GM21825 (cell line): ENCODE data around the gene FOXO3.
"Not testable (repeated sequence)": the region's sequence is repeated elsewhere in the genome, so short reads cannot be mapped to it uniquely, and the experiment has no call there.

ENCODE experiments used
- ATAC-seq: cut with Tn5 transposase; IDR thresholded peaks from one replicate; pipeline ENCODE4 v1.9.1; 2021; ENCODE audit warnings: mild to moderate bottlenecking, moderate library complexity; ENCODE audit not compliant: unreplicated experiment

Gene FOXO3

GRCh38 chr6:108555399-108556052, 5.2 kb upstream of the FOXO3 start:
- no peak for ATAC-seq

- ATAC-seq = no peak
Observed at GRCh38 chr6:108556250-108556649, 4.5 kb upstream of the FOXO3 start.

DNA sequence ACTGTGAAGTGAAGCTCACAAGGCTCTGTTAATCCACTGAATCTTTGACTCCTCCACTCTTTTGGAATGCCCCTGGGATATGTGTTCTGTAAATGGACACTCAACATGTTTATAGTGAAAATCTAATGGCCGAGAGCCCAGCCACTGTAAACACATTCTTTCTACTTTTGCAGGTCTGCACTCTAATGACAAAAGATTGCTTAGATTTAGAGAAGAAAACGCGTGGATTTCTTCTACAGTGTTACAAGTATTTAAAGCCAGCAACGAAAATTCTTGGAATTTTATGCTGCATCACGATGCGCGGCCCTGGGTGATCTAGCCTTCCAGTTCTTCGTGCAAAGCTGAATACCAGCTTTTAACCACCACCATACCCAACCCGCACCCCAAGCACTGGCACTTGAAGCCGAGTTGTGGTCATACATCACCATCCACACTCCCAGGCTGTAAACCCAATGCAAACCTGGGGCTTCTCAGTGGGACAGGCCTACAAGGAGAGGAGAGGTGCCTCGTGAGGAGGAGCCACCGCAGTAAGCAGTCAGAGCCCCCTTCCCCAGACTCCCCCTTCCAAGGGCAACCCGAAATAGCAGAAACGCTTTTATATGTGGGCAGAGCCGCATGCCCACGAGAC, 3.7 kb upstream of the FOXO3 start:
- ATAC-seq = no peak

DNA sequence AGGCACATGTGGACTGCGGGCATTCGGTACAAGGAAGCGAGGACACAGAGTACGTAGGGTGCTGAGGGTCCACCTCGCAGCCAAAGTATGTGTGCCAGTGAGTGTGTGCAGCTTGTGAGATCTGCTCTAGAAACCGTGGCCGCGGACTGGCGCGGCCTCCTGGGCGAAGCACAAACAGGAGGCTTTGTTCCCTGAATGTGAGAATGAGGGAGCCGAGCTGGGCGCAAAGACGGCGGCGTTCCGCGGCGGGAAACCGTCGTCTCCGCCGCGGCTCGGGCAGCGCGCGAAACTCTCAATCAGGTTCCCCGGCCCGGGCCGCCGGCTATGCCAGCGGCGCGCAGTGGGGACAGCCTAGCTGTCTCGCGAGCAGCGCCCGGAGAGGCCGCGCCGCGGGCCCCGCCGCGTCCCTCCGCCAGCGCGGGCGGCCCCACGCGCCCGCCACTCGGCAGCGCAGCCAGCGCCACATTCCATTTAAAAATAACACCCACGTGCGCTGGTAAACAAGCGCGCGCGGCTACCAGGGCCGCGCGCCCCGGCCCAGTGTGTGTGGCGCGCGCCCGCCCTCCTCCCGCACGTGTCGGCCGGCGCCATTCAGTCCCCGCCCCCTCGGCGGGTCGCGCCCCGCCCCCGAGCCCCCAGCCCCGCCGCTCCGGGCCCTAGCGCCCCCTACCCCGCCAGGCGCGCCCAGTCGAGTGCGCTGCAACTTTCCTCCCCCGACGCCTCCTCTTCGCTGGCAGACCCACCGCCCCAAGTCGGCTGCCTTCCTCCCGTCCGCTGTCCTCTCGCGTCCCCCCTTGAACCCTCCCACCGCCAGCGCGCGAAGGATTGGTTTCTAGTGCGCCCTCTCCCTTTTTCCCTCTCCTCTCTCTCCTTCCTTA, 3.0 kb upstream of the FOXO3 start:
- ATAC-seq = no peak

- peak; percentile 57 for ATAC-seq
Observed at GRCh38 chr6:108558372-108559096, 2.2 kb upstream of the FOXO3 start.

GRCh38 chr6:108559097-108559883, 1.4 kb upstream of the FOXO3 start:
- peak; percentile 41 for ATAC-seq

DNA sequence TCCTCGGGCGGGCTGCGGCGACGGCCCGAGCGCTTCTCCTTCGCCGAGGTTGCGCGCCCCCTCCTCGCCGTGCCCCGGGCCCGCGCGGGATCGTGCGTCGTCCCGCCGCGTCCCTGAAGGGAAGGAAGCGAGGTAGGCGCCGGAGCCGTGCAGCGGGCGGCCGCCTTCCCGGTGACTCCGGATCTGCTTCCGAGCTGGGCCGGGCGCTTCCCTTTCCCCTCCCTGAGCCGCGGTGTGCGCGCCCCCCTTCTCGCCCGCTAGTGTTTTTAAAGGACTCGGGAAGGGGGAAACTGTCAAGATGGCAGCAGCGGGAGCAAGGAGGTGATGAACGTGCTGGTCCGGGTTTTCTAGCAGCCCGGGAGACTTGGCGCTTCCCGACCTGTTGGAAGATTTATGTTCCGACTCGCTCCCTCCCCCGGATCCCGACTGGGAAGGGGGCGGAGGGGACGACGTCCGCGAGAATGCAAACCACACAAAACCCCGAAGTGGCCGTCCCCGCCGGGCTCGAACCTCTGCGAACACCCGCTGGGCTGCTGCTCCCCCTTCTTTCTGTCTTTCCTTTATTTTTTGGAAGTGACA, 744 bp upstream of the FOXO3 start:
- ATAC-seq = peak; percentile 6

DNA sequence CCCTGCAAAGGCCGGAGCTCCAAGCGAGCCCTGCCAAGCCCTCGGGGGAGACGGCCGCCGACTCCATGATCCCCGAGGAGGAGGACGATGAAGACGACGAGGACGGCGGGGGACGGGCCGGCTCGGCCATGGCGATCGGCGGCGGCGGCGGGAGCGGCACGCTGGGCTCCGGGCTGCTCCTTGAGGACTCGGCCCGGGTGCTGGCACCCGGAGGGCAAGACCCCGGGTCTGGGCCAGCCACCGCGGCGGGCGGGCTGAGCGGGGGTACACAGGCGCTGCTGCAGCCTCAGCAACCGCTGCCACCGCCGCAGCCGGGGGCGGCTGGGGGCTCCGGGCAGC, 561 bp downstream of the FOXO3 start:
- not testable (repeated sequence) for ATAC-seq

DNA sequence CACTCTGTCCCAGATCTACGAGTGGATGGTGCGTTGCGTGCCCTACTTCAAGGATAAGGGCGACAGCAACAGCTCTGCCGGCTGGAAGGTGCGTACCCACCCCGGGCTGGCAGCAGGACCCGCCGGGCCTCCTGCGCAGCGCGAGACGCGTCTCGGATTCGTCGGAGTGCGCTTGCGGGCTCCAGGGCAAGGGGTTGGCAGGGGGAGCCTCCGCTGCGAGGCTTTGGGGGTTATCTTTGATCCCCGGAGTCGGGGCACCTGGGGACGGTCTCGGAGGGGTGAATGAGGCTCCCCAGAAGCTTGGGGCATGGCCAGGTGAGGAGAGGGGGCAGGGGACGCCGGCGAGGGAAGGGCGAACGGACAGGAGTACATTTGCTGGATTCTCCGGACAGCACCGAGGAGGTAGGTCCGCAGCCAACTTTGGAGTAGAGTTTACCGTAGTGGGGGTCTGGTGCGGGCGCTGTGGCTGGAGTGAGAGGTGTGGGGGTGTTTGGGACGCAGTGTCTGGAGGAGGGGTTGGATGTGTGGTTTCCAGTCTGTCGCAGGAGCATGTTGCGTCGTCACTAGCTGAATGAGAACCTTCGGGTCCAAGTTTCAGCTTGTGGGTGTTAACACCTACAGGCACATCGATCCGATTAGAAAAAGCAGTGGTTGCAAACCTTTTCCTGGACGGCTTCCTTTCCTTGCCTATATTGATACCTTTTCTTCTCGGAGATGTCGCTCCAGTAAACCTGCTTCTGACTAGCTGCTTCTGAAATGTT, 1.2 kb downstream of the FOXO3 start:
- no peak for ATAC-seq

GRCh38 chr6:108562503-108562993, 1.8 kb downstream of the FOXO3 start:
- ATAC-seq = no peak

GRCh38 chr6:108563292-108563691, 2.6 kb downstream of the FOXO3 start:
- ATAC-seq = no peak

DNA sequence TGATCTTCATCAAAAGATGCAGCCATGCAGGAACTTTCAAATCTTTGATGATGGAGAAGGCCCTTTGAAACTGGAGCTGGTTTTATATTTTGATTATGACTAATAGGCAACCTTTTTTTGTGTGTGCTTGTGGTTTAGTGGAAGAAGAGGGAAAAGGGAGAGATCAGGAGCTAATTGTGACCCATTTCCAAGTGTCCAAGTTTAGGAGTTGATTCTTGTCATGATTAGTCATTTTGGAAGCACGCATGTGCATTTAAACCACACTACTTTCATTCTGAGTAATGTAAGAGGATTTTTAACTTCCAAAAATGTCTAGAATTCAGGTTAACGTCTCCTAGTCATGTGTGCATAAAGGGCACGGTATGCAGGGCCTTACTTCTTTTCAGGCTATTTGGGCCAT, 3.5 kb downstream of the FOXO3 start:
- ATAC-seq = no peak

DNA sequence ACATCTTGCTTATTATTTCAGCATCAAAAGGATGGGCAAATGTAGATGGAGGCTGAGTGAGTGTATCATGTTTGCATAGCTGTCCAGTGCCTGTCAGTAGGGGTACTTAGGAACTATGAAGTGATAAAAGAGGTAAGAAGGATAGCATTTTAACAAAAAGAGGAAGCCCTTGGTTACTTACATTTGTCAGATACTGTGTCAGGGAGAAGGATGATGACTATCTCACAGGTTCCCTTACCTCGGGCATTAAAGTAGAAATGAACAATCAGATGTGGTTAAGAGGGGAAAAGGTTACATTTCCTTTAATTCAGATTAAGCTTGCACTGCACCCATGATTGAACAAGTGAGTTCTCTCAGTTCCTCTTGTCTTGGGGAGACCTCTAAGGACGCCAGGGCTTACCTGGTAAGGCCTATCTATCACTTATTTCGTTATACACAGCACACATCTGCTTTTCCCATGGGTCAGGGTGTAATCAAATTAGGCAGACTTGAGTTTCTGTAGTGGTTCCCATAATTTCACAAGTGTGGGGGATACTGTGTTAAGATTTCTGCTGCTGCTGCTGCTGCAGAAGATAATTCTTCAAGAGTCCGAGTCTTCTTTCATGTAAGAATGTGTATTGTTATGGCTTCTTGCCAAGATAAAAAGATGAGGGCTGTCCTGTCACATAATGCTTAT, 4.5 kb downstream of the FOXO3 start:
- peak; percentile 65 for ATAC-seq

DNA sequence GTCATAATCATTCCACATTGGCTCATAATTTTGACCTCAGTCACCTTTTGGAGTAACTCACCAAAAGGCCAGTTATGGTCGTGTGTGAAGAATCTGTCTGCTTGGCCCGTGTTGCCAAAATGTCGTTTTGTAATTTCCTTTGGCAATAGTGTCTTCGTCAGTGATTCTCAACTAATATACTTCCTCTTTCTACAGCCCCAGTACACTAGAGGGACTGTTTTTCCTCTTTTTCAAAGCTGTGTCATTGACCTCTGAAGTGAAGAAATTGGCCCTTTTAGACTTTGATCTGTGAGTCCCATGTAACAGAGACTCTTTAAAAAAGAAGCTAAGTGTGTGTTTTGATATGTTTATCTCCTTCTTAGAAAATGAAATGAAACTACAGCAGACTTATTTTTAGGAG, 5.2 kb downstream of the FOXO3 start:
- ATAC-seq = no peak

DNA sequence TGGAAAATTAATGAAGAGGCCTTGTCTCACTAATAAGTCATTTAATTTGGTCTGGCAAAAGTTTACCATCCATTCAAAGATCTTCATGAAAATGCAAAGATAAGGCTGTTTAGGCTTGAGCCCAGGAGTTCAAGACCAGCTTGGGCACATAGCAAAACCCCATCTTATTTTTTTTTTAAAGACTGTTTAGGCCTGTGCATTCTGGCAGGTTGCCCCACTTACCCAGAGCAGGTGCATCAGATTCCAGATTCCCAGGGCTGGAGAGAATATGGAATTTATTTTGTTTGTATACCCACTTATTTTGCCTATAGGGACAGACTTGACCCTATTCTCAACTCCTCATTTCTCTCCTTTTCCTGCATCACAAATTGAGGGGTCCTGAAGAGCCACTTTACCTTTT, 5.7 kb downstream of the FOXO3 start:
- ATAC-seq = no peak

DNA sequence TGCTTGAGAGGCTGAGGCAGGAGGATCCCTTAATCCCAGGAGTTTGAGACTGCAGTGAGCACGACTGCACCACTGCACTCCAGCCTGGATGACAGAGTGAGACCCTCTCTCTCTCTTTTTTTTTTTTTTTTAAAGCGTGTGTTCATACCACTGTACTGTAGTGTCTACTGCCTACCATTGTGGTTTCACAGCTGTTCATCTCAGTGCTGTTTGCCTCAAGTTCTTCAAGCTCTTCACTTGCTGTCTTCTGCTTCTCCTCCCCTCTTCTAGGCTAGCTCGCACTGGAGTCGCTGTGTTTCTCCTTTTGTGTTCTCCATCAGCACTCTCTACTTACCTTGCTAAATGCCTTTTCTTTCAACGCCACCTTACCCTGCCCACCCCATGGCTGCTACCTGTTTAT, 7.4 kb downstream of the FOXO3 start:
- no peak for ATAC-seq

- no peak for ATAC-seq
Observed at GRCh38 chr6:108568551-108569305, 8.0 kb downstream of the FOXO3 start.

DNA sequence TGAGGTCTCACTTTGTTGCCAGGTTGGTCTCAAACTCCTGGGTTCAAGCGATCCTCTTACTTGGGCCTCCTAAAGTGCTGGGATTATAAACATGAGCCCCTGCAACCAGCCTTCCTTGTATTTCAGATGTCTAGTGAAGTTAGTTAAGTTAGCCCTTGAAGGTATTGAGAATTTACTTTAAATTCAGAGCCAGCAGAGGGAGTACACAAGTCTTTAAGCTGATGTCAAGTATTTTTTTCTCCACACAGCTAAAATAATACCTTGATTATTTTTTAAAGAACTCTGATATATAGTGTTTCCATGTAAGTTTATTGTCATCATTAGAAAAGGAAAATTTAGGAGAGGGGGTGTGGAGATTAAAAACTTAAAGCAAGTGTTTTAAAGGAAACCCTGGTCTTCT, 9.8 kb downstream of the FOXO3 start:
- ATAC-seq = no peak
